ENCODE measurements around the gene SNW1.

GRCh38 chr14:77710364-77710763 lies 50.6 kb downstream of the SNW1 start:
- no peak for TF ChIP-seq CTCF (conservative IDR thresholded peaks at IDR 0.05 in 1 of 2, IDR thresholded peaks at IDR 0.05 in 1 of 2; ENCODE audit: extremely low read depth in 1 of 2, insufficient read depth in 1 of 2, low read depth in 1 of 2, low read length in 2 of 2)
- no peak for TF ChIP-seq EZH2 (IDR thresholded peaks at IDR 0.05; ENCODE audit: borderline replicate concordance, low read length)
